HEK293T (cell line): ENCODE results near the gene BAIAP2L2.
"Not testable (repeated sequence)": the region's sequence is repeated elsewhere in the genome, so short reads cannot be mapped to it uniquely, and the experiment has no call there.

ENCODE experiments used
- CTCF ChIA-PET: fragments of 350-600 bp; formaldehyde crosslinking; extraction: SDS; loops from one replicate; lab custom pipeline; 2021; ENCODE audit warnings: antibody characterized with exemption, inconsistent platforms; lab: Yijun Ruan, JAX
- POLR2A ChIA-PET: fragments of 350-600 bp; formaldehyde crosslinking; extraction: SDS; loops from one replicate; lab custom pipeline; 2020; ENCODE audit warnings: antibody characterized with exemption, inconsistent platforms; lab: Yijun Ruan, JAX
- DNase-seq: peaks from one replicate; pipeline ENCODE4 v3.0.0; 2012; ENCODE audit warnings: mixed read lengths; ENCODE audit errors: extremely low spot score
- ARNT ChIP-seq: fragments of 450-650 bp; IDR thresholded peaks from 2 replicates; pipeline ENCODE4 v1.6.1; 2017; ENCODE audit warnings: mild to moderate bottlenecking
- BHLHE40 ChIP-seq: fragments of 450-650 bp; IDR thresholded peaks from 2 replicates; pipeline ENCODE4 v1.6.1; 2016; ENCODE audit warnings: mild to moderate bottlenecking, moderate library complexity, borderline replicate concordance
- CTBP1 ChIP-seq: fragments of 450-650 bp; IDR thresholded peaks from 2 replicates; pipeline ENCODE4 v1.6.1; 2016; ENCODE audit warnings: borderline replicate concordance
- ELF4 ChIP-seq: fragments of 450-650 bp; IDR thresholded peaks from 2 replicates; pipeline ENCODE4 v1.6.1; 2017; ENCODE audit warnings: antibody characterized with exemption
- FOXA1 ChIP-seq: fragments of 450-650 bp; IDR thresholded peaks from 2 replicates; pipeline ENCODE4 v1.6.1; 2016; ENCODE audit warnings: mild to moderate bottlenecking
- FOXK2 ChIP-seq: fragments of 450-650 bp; IDR thresholded peaks from 2 replicates; pipeline ENCODE4 v1.6.1; 2016; ENCODE audit warnings: mild to moderate bottlenecking
- FOXM1 ChIP-seq: fragments of 450-650 bp; IDR thresholded peaks from 2 replicates; pipeline ENCODE4 v1.6.1; 2017; ENCODE audit warnings: mild to moderate bottlenecking, borderline replicate concordance
- HDGF ChIP-seq: fragments of 450-650 bp; IDR thresholded peaks from 2 replicates; pipeline ENCODE4 v1.6.1; 2017; ENCODE audit warnings: antibody characterized with exemption, borderline replicate concordance
- L3MBTL2 ChIP-seq: fragments of 450-650 bp; conservative IDR thresholded peaks from 2 replicates; pipeline ENCODE4 v1.6.1; 2016; ENCODE audit warnings: mild to moderate bottlenecking
- LEF1 ChIP-seq: fragments of 450-650 bp; IDR thresholded peaks from 2 replicates; pipeline ENCODE4 v1.6.1; 2017; ENCODE audit warnings: mild to moderate bottlenecking, borderline replicate concordance
- NFRKB ChIP-seq: fragments of 450-650 bp; IDR thresholded peaks from 2 replicates; pipeline ENCODE4 v1.6.1; 2016; ENCODE audit warnings: mild to moderate bottlenecking, moderate library complexity
- SP1 ChIP-seq: fragments of 450-650 bp; IDR thresholded peaks from 2 replicates; pipeline ENCODE4 v1.6.1; 2017
- SUZ12 ChIP-seq: fragments of 450-650 bp; IDR thresholded peaks from 2 replicates; pipeline ENCODE4 v1.6.1; 2016; ENCODE audit warnings: mild to moderate bottlenecking
- TARDBP ChIP-seq: fragments of 450-650 bp; IDR thresholded peaks from 2 replicates; pipeline ENCODE4 v1.6.1; 2016
- ZNF384 ChIP-seq: fragments of 450-650 bp; IDR thresholded peaks from 2 replicates; pipeline ENCODE4 v1.6.1; 2016
- TF ChIP-seq, protein P1 (sequence below): fragments of 450-650 bp; IDR thresholded peaks from 2 replicates; pipeline ENCODE4 v1.6.1; 2016

The BAIAP2L2 gene

DNA sequence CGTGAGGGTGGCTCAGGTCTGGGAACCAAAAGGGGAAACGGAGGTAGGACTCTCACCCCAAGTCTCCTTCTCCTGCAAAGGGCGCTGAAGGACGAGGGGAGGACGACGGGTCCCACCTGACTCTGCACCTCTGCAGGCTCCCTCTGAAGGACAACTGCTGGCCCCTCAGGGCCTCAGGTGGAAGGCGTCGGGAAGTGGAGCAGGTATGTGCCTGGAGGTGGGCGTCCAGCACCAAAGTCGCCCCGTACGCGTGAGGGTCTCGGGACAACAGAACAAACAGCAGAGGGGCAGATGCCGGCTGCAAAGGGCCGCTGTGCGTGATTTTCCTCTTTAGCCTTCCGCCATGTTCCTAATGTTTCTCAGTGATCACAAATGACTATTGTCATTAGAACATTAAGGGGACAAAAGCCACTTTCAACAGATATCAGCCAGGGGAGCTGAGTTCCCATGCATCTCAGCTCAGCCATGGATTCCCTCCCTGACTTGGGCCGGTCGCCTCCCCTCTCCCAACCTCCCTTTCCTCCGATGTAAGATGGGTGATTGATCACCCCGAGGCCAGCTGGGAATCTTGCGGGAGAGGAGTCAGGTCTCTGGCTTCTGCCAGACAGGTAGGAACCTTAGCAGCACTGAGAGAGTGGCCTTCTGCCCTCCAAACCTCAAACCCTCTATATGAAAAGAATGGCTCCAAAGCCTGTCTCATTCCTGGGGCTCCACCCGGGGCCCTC, 27.3 kb downstream of the BAIAP2L2 start:
- DNase-seq: no peak
- POLR2A ChIA-PET: interaction anchor here (0.6 kb wide), 1 partner anchor 136 kb away, joined by 3 read pairs; no protein-coding TSS in a partner anchor
- TF ChIP-seq NFRKB: no peak
- no peak for TF ChIP-seq SP1
- no peak for TF ChIP-seq SUZ12
- no peak for TF ChIP-seq L3MBTL2
- TF ChIP-seq ARNT: no peak
- no peak for TF ChIP-seq HDGF
- TF ChIP-seq FOXK2: no peak
- TF ChIP-seq, protein P1, sequence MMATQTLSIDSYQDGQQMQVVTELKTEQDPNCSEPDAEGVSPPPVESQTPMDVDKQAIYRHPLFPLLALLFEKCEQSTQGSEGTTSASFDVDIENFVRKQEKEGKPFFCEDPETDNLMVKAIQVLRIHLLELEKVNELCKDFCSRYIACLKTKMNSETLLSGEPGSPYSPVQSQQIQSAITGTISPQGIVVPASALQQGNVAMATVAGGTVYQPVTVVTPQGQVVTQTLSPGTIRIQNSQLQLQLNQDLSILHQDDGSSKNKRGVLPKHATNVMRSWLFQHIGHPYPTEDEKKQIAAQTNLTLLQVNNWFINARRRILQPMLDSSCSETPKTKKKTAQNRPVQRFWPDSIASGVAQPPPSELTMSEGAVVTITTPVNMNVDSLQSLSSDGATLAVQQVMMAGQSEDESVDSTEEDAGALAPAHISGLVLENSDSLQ: no peak
- CTCF ChIA-PET: no interaction called here

DNA sequence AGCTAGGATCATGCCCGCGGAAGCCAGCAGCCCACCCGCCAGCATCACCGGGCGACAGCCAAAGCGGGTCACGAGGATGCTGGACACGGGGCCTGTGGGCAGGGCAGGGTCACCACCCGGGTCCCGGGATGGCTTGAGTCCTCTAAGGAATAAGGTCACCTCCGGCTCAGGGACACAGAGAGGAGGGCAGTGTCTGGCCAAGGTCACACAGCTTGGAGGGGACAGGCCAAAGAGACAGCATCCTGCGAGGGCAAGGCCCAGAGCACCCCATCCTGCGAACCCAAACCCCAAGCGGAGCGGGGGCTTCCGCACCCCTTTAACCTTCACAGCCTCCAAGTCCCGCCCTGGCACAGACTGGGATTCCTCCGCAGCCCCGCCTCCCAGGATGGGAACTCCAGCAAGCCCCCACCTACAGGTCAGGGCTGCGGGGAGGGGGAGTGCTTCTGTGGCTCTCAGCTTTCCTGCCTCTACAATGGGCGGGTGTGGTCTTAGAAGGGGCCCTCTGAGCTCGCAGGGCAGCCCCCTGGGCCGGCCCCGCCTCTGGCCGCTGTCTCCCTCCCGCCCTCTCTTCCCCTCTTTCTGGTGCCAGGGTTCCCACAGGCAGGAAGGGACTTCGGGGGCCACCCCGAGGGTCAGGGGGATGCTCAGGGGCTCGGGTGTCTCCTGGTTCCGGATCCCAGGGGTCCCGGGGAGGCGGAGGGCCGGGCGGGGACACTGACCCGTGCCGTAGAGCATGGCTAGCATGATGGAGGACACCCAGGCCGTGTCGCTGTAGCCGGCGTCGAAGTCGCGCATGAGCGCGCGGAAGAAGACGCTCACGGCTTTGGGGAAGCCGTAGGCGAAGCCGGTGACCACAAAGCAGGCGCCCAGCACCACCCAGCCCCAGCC, 28.3 kb downstream of the BAIAP2L2 start:
- no peak for DNase-seq
- ChIA-PET POLR2A (no interaction called here), CTCF (interaction anchor here (0.6 kb wide), 1 partner anchor 30 kb away, joined by 3 read pairs; no protein-coding TSS in a partner anchor)
- TF ChIP-seq SP1 (no peak), NFRKB (no peak), ELF4 (no peak), BHLHE40 (no peak), SUZ12 (no peak), TARDBP (no peak), CTBP1 (no peak), FOXA1 (no peak)

DNA sequence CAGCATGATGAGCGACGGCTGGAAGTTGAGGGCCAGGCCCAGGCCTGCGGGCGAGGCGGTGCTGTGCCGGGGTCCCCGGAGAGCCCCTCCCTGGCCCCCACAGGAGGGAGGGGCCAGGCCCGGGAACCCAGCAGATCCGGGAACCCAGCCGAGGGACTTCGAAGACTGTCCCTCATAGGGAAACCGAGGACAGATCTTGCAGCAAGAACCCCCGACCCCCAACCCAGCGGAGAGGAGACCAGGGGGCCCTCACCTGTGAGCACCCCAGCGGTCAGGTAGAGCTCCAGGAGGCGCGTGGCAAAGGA, 28.9 kb downstream of the BAIAP2L2 start:
- no peak for TF ChIP-seq TARDBP
- no peak for TF ChIP-seq FOXA1
- TF ChIP-seq SUZ12: no peak

DNA sequence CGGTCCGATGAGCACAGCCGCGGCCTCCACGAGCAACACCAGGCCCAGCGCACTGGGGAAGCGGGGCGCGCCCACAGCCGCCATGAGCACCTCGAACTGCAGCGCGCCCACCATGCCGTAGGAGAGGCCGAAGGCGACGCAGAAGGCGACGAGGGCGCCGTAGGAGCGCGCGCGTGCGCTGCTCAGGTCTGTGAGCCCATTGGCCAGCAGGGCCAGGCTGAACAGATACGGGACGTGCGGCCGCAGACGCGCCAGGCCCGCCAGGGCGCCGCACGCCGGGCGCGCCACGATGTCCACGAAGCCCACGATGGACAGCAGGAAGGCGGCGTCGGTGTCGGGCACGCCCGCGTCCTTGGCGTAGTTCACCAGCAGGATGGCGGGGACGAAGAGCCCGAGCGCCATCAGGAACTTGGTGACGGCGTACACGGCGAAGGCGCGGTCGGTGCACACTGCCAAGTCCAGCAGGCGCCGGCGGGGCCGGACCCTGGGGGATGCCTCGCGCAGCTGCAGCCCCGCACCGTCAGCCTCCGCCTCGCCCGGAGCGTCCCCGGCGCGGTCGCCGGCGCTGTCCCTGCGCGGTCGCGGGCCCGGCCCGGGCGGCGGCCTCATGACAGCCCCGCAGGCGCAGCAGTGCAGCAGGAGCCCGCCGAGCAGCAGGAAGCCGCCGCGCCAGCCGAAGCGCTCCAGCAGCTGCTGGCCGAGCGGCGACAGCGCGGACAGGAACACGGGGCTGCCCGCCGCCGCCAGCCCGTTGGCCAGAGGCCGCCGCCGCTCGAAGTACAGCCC, 29.4 kb downstream of the BAIAP2L2 start:
- ChIA-PET POLR2A (no interaction called here), CTCF (interaction anchor here (0.6 kb wide), 1 partner anchor 29 kb away, joined by 3 read pairs; no protein-coding TSS in a partner anchor)
- DNase-seq: no peak
- TF ChIP-seq CTBP1 (no peak), ELF4 (no peak), FOXA1 (no peak), ZNF384 (no peak), LEF1 (no peak), TARDBP (no peak), SP1 (no peak), BHLHE40 (no peak), FOXM1 (no peak), NFRKB (no peak), ARNT (no peak), FOXK2 (no peak), SUZ12 (no peak), L3MBTL2 (no peak)
- TF ChIP-seq, protein P1: no peak

More for the DNA sequence above, 28.9 kb downstream of the BAIAP2L2 start:
- DNase-seq: no peak
- CTCF ChIA-PET: interaction anchor here (0.6 kb wide), 1 partner anchor 29 kb away, joined by 3 read pairs; no protein-coding TSS in a partner anchor
- POLR2A ChIA-PET: no interaction called here

DNA sequence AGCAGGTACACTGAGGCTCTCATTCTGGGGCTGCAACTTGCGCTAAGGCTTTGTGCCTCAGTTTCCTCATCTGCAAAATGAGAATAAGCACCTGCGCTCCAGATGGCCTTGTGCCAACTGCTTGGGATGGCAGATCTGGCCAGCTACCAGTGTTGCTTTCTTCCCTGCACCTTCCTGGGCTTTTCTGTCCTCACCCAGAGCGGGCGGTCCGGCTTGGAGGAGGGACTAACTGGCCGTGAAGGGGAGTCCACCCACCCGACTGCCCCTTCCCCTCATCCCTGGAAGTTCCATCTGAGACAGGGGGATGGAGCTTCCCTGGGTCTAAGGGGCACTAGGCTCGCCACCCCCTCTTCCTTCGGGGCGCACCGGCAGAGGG, 30.0 kb downstream of the BAIAP2L2 start:
- ChIA-PET CTCF (no interaction called here), POLR2A (no interaction called here)
- DNase-seq: no peak
- no peak for TF ChIP-seq SUZ12
- TF ChIP-seq ARNT: no peak
- no peak for TF ChIP-seq FOXA1
- TF ChIP-seq ZNF384: no peak
- no peak for TF ChIP-seq LEF1

DNA sequence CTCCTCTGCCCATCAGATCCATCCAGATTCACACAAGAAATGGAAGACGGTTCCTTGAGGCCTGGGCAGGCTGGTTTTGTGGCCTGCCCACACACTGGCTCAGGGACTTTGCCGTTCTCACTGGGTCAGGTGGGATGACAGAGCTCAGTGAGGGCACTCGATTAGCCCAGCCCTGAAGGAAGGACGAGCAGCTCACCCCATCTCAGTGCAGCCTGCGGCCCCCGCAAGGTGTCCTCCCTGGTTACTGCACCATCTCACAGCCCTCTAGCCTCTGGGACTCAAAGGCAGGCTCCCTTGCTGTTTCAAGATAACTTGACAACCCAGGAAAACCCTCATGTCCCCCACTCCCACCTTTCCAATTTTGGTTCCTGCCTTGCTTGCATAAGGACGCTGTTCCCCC, 30.7 kb downstream of the BAIAP2L2 start:
- ChIA-PET CTCF (no interaction called here), POLR2A (no interaction called here)
- no peak for DNase-seq
- TF ChIP-seq HDGF (no peak), CTBP1 (no peak), SUZ12 (no peak), ARNT (no peak), BHLHE40 (no peak), NFRKB (no peak), LEF1 (no peak), FOXK2 (no peak), ELF4 (no peak), FOXA1 (no peak), L3MBTL2 (no peak), TARDBP (no peak), FOXM1 (no peak), SP1 (no peak)
- TF ChIP-seq, protein P1: no peak

DNA sequence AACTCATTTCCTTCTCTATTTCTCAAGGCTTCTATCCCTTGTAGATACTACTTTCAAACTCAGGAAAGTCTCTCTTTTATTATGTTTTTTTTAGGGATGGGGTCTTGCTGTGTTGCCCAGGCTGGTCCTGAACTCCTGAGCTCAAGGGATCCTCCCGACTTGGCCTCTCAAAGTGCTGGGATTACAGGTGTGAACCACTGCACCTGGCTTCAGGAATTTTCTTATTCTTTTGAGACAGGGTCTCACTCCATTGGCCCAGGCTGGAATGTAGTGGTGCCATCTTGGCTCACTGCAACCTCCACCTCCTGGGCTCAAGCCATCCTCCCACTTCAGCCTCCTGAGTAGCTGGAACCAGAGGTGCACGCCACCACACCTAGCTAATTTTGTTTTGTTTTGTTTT, 31.3 kb downstream of the BAIAP2L2 start:
- DNase-seq, POLR2A ChIA-PET, CTCF ChIA-PET: not testable (repeated sequence)
